GM19397 (cell line): ENCODE results near the gene MEIS2.

Experiments
- ATAC-seq: cut with Tn5 transposase; IDR thresholded peaks from one replicate; pipeline ENCODE4 v1.9.1; 2021; ENCODE audit warnings: mild to moderate bottlenecking, moderate library complexity; ENCODE audit not compliant: unreplicated experiment

MEIS2 gene

DNA sequence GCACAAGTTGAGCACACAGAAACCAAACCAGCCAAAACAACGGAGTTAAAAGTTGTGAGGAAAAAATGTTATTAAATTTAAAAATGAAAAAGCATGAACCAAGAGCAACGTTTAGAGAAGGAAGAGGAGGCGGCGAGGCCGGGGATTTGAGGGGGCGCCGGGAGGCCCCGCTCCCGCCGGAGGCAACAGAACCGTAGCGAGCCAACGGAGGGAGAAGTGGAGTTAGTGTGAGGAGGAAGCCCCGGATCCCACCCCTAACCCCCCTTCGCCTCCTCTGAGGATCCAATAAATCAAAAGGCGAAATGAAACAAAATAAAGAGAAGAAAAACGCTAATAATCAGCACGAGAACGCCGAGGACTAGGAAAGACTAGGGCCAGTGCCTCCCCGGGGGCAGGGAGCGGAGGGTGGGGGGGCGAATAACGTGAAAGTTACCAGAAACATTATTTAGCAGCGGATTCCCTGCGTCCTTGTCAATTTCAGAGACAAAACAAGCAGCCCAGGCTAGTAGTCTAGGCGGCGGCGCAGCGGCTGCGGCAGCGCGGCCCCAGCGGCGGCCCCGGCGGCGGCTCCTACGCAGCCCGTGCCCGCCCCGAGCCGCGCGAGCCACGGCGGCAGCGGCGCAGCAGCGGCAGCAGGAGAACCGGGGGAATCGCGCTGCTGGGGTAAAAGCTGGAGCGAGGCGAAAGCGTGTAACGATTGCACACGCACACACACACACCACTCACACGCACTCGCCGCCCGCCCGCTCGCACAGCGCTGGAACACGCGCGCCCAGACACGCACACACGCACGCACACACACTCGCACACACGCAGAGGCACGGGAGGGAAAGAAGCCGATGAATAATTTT lies 1.7 kb downstream of the MEIS2 start:
- ATAC-seq: peak; percentile 33

GRCh38 chr15:37097144-37097919 lies 3.0 kb downstream of the MEIS2 start:
- no peak for ATAC-seq

- no peak for ATAC-seq
Observed at GRCh38 chr15:37096558-37097143, 3.7 kb downstream of the MEIS2 start.

DNA sequence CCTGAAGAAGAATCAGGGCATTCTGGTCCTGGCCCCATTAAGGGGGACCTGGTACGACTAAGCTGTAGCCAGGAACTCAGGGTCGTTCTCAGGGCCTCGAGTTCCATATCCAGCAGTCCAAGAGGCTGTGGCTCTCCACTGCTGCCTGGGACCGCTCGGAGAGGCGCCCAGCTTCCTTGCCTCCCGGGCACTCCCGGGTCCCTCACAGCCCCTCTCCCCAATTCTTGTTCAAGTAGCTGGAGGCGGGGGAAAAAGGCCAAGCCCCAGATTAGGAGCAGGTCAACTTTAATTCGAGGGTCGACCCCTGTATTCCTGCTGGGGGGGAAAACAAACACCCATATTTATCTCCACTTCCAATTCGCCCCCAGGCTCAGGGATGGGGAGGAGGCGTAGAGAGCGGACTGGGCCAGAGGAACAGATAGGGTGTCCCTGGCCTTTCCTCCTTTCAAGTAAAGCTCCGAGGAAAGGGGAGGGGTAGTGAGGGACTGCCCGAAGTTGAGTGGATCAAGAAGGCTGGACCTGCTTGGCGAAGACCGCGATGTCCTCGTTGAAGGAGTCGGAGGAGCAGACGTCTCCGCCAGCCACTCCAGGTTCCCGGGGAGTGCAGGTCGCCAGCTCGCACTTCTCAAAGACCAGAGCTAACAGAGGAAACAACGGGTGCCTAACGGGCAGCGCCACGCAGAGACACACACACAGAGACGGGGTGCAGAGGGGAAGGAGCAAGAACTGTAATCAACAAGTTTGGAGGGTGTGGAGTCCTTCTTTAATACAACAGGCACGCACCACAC lies 4.4 kb downstream of the MEIS2 start:
- ATAC-seq: no peak

- ATAC-seq: no peak
Observed at GRCh38 chr15:37094915-37095711, 5.2 kb downstream of the MEIS2 start.

DNA sequence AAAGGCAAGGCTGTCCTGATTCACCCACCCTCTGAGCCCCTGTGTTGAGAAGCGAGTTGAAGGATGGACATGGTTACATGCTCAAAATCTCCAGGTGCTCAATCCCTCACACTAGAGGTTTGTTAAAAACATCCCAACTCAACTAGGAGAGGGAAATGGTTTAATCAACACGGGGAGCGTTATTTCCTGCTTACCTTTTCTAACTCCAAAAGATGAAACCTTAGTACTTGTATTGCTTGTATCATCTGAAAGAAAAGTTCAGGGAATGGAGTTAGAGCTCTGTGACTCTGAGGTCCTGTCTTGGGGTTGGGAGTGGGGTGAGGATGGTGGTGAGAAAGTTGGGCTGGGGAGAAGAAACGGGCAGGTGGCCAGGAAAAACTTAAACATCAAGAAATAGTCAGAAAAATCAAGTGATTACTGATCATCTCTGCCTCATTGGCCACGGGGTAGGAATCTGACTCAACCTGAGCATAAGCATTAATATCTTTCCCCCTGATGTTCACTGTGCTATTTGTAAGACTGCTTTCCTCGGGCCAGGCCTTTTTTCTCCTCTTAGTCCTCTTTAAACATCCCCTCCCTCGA lies 5.9 kb downstream of the MEIS2 start:
- no peak for ATAC-seq

DNA sequence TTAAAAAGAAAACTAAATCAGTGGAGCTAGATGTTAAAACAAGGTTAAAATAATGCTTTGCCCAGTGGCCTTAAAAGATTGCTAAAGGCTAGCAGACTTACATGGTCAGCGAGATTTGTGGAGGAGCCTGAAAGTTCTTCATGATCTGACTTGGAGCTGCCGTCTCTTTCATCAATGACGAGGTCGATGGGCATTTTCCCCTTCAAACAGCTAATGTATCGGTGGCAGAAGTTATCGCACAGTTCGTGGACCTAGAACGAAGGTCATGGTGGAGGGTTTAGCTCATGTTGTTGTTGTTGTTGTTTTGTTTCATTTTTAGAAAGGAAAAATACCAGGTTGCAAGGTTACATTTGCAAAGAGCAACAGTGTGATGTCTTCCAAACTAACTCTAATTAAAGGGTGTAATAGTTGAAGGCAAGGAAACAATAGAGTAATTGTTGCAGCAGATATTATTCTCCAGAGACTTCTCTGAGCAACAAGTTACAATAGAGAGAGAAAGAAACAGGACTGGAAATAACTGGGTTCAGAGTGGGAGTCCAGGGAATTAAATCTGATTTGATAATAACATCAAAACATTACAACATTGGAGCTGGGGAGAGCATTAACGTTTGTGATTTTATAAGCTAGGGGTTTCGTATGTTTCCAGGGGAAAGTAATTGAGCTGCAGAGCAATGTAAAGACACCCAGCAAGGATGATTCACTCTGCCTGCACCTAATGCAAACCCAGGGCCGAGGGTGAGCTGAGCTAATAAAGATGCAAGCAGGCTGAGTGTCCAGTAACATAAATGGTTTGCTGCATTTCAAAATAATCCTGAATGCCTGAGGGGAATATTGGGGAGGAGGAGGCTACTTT lies 6.6 kb downstream of the MEIS2 start:
- no peak for ATAC-seq

DNA sequence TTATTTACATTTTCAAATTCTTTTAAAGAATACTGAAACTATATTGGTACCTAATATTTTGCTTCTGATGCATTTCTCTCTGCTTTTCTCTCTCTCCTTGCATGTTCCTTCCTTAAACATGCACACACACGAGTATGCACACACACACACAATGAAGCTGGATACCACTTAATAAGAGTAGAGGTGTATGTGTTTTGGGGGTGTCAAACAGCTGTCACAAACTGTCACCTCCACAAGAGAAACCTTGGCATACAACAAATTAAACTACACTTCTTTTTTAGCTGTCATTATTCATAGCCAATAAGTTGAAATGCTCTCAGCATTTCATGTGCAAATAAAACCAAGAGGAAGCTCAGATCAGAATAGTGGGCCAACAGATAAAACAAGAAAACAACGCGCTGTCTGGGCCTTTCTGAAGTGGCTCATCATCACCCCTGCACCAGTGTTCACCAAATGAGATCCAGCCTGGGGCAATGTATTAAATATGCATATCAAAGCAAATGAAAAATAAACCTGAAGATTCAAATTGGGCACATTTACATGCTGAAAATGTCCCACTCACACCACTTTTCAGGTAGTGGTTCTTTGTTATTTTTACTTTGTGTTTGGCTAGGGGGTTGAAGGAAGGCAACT lies 9.7 kb downstream of the MEIS2 start:
- ATAC-seq: no peak

DNA sequence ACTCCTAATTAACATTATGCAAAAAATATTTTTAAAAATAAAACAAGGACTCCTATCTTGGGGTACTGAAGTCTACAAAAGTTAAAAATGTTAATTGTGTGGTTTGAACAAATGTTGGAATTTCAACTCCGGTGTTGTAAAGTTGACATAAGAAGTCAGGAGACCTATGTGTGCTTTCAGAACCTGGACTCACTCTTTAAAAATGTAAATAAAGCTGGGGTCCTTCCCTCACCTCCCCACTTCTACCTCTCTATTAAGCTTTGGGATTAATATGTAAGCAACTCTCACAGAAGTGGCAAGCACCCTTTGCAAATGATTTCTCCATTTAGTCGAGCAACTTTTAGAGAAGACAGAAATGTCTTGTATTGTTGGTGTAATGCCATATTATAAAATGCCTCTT lies 11.9 kb downstream of the MEIS2 start:
- ATAC-seq: no peak

DNA sequence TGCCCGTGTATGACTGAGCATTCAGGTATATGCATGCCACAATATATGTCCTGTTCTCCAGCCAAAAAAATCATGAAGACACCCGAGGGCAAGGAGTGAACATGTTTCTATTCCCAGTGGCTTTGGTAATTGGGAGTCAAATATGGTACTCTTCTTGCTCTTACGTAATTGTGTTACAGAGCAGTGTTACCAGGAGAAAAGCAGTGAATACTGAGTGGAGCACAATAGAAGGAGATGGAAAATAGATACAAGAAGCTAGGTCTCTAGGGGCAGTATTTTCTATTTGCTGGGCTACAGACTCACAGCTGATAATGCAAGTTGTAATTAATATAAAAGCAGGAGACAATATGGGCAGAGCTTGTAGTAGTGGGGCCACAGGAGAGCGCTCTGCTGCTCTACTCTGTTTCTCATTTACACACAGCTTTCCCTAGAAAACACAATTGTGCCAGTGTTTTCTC lies 13.2 kb downstream of the MEIS2 start:
- ATAC-seq: no peak

DNA sequence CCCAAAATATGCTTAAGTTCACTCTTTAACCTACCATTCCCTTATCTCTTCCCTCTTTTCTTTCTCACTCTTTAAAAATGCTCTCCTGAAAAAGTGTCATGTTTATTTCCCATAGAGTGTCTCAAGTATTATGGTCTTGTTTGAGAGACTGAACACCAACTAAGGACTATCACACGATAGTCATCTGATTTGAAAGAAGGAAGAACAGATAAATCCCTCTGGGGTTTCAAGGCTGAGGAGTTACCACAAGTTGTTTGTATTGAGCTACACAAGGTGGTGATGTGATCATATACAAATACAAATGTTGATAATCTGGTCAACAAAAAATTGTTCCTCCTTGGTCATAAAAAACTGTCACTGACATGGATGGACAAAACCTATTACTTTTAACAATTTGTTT lies 13.8 kb downstream of the MEIS2 start:
- ATAC-seq: no peak

DNA sequence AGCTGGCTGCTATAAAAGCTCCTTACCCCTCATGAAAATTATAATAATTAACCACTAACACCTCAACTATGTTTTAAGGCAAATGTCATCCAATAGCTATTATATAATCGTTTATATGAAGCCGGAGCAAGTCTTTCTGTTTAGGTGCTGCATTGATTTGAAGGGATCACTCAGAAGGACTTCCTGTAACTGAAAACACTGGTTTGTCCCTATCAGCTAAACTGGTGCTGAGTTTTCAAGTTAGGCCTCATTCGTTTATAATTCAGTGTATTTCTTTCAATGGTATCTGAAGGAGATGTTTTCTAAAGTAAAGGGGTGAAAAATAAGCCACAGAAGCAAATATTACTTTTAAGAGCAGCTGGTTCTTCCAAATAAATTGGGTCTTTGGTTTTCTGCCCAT lies 14.2 kb downstream of the MEIS2 start:
- no peak for ATAC-seq

GRCh38 chr15:37084602-37085001 lies 15.7 kb downstream of the MEIS2 start:
- ATAC-seq: no peak

DNA sequence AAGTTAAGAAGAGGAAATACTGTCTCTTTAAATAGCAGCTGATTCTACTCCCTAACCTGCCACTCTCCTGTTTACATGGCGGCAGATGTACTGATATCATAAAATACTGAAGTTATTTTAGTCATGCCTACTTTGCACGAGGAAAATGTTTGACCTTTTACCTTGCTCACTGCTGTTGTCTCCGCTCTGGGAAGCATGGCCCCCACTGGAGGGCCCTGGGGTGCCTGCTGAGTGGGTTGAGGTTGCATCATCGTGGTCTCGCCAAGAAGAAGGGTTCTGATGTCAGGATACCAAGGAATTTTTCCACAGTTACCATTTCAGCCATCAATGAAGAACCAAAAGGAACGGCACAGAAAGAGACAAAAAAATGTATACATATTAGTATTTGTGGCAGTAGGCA lies 16.7 kb downstream of the MEIS2 start:
- no peak for ATAC-seq

- ATAC-seq: no peak
Observed at GRCh38 chr15:37081983-37082382, 18.4 kb downstream of the MEIS2 start.

DNA sequence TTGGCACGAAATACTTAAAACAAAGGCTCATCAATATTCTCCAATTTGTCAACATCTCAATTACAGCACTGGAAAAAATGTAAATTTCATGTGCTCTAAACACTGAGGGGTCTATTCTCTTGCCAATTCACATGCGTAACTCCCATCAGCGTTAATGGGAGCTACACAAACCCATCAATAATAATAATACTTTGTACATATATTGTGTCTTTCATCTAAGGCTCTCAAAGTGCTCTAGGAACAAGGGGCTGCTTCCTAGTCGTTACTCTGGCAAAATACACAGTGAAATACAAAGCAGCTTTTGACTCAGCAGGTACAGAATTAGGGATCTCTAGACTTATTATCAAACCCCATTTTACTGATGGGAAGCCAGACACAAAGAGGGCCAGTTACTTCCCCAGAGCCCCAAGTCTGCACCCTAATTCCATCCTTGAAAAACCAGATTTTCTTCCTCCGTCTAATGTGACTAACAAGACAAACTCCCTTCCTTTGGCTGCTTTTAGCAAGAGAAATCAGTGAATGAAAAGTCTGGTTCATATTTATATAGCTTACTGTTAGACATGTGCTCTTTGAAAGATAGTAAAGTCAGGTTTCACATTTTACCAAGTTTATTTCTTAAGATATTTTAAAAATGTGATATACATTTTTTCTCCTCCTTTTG lies 20.0 kb downstream of the MEIS2 start:
- no peak for ATAC-seq

DNA sequence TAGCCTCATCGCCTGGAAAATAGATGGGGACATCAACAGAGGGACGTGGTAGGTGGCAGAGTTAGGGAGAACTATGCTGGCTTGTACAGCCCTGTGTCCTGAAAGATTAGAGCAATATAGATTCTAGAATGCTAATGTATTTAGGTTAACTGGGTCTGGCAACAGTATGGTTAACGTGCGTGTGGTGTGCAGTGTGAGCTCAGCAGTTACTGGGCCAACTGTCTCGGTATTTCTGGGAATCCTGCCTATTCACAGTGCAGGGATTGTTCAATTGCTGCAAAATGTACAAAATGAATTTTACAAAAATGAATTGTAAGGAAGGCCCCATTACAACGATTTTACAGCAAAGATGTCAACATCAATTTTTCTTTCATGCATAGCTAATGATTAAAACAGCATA lies 20.6 kb downstream of the MEIS2 start:
- no peak for ATAC-seq

DNA sequence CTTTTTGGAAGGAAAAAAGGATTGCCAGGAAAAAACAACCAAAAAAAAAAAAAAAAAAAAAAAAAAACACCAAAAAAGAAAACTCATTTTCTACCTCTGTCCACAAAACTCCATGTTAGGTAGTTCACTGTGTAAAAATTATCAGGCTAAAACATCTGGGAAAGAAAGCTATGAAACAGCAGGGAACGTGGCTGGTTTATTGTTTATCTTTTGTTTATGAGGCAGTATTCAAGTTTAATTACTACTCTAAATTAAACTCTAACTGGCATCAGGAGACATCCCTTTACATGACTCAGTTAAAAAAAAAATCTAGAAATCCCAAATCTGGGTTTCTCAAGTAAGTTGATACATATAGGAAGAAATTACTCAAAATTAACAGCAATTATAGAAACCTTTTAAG lies 21.8 kb downstream of the MEIS2 start:
- ATAC-seq: no peak
